WTC11 (cell line): ENCODE measurements around the gene ATP5F1D. TPM values are rescaled to one million over a fixed set of nuclear protein-coding genes. Genes with fewer than 3 reads are reported as not detected.

Source experiments
- ATAC-seq: fragments of 200-7000 bp; cut with Tn5 transposase; 2 replicates; pipeline ENCODE4 v1.10.0; 2021; ENCODE audit warnings: mild to moderate bottlenecking, moderate library complexity
- CTCF ChIA-PET: fragments of 300-600 bp; sonication (Branson Sonifier 250); formaldehyde crosslinking; loops from one replicate; lab custom pipeline; 2021; ENCODE audit warnings: antibody characterized with exemption; lab: Charles Lee
- POLR2A ChIA-PET: fragments of 350-600 bp; sonication (Branson Sonifier 250); formaldehyde crosslinking; loops from one replicate; lab custom pipeline; 2021; ENCODE audit warnings: antibody characterized with exemption; lab: Charles Lee
- DNase-seq: peaks from one replicate; pipeline ENCODE4 v3.0.0; 2021; ENCODE audit warnings: low spot score
- H3K27ac Mint-ChIP-seq: 2 replicates; pipeline ENCODE4 v1.8.0; 2021; ENCODE audit warnings: mixed read lengths
- H3K27me3 Mint-ChIP-seq: 2 replicates; pipeline ENCODE4 v1.8.0; 2021; ENCODE audit warnings: low read depth, mild to moderate bottlenecking, moderate library complexity, mixed read lengths
- H3K36me3 Mint-ChIP-seq: 2 replicates; pipeline ENCODE4 v1.8.0; 2021; ENCODE audit warnings: mixed read lengths
- H3K4me1 Mint-ChIP-seq: 2 replicates; pipeline ENCODE4 v1.8.0; 2022; ENCODE audit warnings: mixed read lengths
- H3K4me3 Mint-ChIP-seq: 2 replicates; pipeline ENCODE4 v1.8.0; 2021; ENCODE audit warnings: mild to moderate bottlenecking, moderate library complexity, mixed read lengths
- H3K9me3 Mint-ChIP-seq: 2 replicates; pipeline ENCODE4 v1.8.0; 2021; ENCODE audit warnings: mixed read lengths
- ARID4B ChIP-seq: sonication (generic); formaldehyde crosslinking; IDR thresholded peaks from 2 replicates; pipeline ENCODE4 v1.8.0; 2023; ENCODE audit warnings: missing genetic modification reagents, mild to moderate bottlenecking, borderline replicate concordance
- ATF3 ChIP-seq: sonication (generic); formaldehyde crosslinking; conservative IDR thresholded peaks from 2 replicates; pipeline ENCODE4 v1.8.1; 2022; ENCODE audit warnings: mild to moderate bottlenecking, missing genetic modification reagents
- EMX1 ChIP-seq: fragments of 250-450 bp; sonication (Bioruptor Pico); IDR thresholded peaks from 2 replicates; pipeline ENCODE4 v1.8.0; 2021; ENCODE audit warnings: mild to moderate bottlenecking
- FOXP4 ChIP-seq: sonication (generic); formaldehyde crosslinking; IDR thresholded peaks from 2 replicates; pipeline ENCODE4 v1.8.0; 2022; ENCODE audit warnings: mild to moderate bottlenecking, missing genetic modification reagents
- JAZF1 ChIP-seq: fragments of 250-450 bp; sonication (Bioruptor Pico); IDR thresholded peaks from 2 replicates; pipeline ENCODE4 v1.9.0; 2021; ENCODE audit warnings: moderate library complexity, mild to moderate bottlenecking, inconsistent platforms
- PRDM15 ChIP-seq: sonication (generic); formaldehyde crosslinking; IDR thresholded peaks from 2 replicates; pipeline ENCODE4 v1.8.0; 2022; ENCODE audit warnings: missing genetic modification reagents
- RORB ChIP-seq: fragments of 250-450 bp; sonication (Bioruptor Pico); IDR thresholded peaks from 2 replicates; pipeline ENCODE4 v1.9.0; 2021; ENCODE audit warnings: mild to moderate bottlenecking
- SMAD4 ChIP-seq: sonication (generic); formaldehyde crosslinking; IDR thresholded peaks from 2 replicates; pipeline ENCODE4 v1.8.0; 2022; ENCODE audit warnings: mild to moderate bottlenecking, missing genetic modification reagents
- TEAD4 ChIP-seq: sonication (generic); formaldehyde crosslinking; IDR thresholded peaks from 2 replicates; pipeline ENCODE4 v1.8.0; 2022; ENCODE audit warnings: mild to moderate bottlenecking, missing genetic modification reagents
- USF2 ChIP-seq: sonication (generic); formaldehyde crosslinking; IDR thresholded peaks from 2 replicates; pipeline ENCODE4 v1.8.1; 2023; ENCODE audit warnings: mild to moderate bottlenecking, missing genetic modification reagents, moderate library complexity
- ZNF138 ChIP-seq: sonication (generic); formaldehyde crosslinking; conservative IDR thresholded peaks from 2 replicates; pipeline ENCODE4 v1.8.1; 2022; ENCODE audit warnings: mild to moderate bottlenecking, moderate library complexity, missing genetic modification reagents
- ZNF219 ChIP-seq: sonication (generic); formaldehyde crosslinking; IDR thresholded peaks from 2 replicates; pipeline ENCODE4 v1.8.0; 2023; ENCODE audit warnings: missing genetic modification reagents, mild to moderate bottlenecking, borderline replicate concordance
- ZNF263 ChIP-seq: sonication (generic); formaldehyde crosslinking; IDR thresholded peaks from 2 replicates; pipeline ENCODE4 v1.8.1; 2022; ENCODE audit warnings: low read depth, mild to moderate bottlenecking, moderate library complexity, missing genetic modification reagents
- ZNF317 ChIP-seq: sonication (generic); formaldehyde crosslinking; IDR thresholded peaks from 2 replicates; pipeline ENCODE4 v1.8.1; 2023; ENCODE audit warnings: low read depth, mild to moderate bottlenecking, moderate library complexity, missing genetic modification reagents, borderline replicate concordance
- ZNF532 ChIP-seq: fragments of 250-450 bp; sonication (Bioruptor Pico); IDR thresholded peaks from 2 replicates; pipeline ENCODE4 v1.9.0; 2021; ENCODE audit warnings: mild to moderate bottlenecking, borderline replicate concordance
- total RNA-seq: library from RNA; stranded (reverse); gene quantifications from 3 replicates; pipeline ENCODE4 v1.2.3, GENCODE V29; 2021

ATP5F1D gene
- total RNA-seq, 1 experiment from 2014 or later = 277 TPM

- no peak for TF ChIP-seq ZNF532
- TF ChIP-seq FOXP4 = peak; percentile 87; the same call in 1 of the 2 replicates
- TF ChIP-seq ATF3 (CRISPR knock-in tag) = no peak
- TF ChIP-seq ZNF219 (CRISPR knock-in tag) = no peak
- TF ChIP-seq TEAD4 (CRISPR knock-in tag) = no peak
- no peak for TF ChIP-seq JAZF1 (CRISPR knock-in tag)
- no peak for TF ChIP-seq EMX1 (CRISPR knock-in tag)
- peak; percentile 51 for TF ChIP-seq USF2 (CRISPR knock-in tag)
- TF ChIP-seq ZNF317 (CRISPR knock-in tag) = no peak
- TF ChIP-seq SMAD4 = no peak
- no peak for TF ChIP-seq ZNF263 (CRISPR knock-in tag)
Measured at GRCh38 chr19:1205114-1206099, 36.1 kb upstream of the ATP5F1D start, which contains the start of gene STK11 (continued).

GRCh38 chr19:1206150-1206863, 35.2 kb upstream of the ATP5F1D start:
- H3K36me3 Mint-ChIP-seq = peaks cover 10% of the 10 kb centered on the region
- peak overlapping the region; percentile 95 for H3K4me3 Mint-ChIP-seq
- TF ChIP-seq ARID4B (CRISPR knock-in tag) = 0 out of 2 replicates have a peak, but pooled peaks have one; percentile 34
- TF ChIP-seq TEAD4 (CRISPR knock-in tag) = no peak
- TF ChIP-seq RORB (CRISPR knock-in tag) = no peak
- no peak for TF ChIP-seq PRDM15 (CRISPR knock-in tag)
- TF ChIP-seq ATF3 (CRISPR knock-in tag) = no peak
- no peak for TF ChIP-seq ZNF138 (CRISPR knock-in tag)
- no peak for TF ChIP-seq SMAD4

More at GRCh38 chr19:1206150-1206863, 35.2 kb upstream of the ATP5F1D start:
- DNase-seq (no peak), ATAC-seq (no peak)
- POLR2A ChIA-PET = no interaction called here
- Mint-ChIP-seq H3K27ac (peak overlapping the region; percentile 94), H3K4me1 (peaks cover 29% of the 10 kb centered on the region), H3K9me3 (no peaks in the 10 kb centered on the region), H3K27me3 (no peaks in the 10 kb centered on the region)
- CTCF ChIA-PET = no interaction called here
